Measurements from ENCODE around the gene OCA2. TPM values are rescaled to one million over a fixed set of nuclear protein-coding genes. Genes with fewer than 3 reads are reported as not detected.

The OCA2 gene
- total RNA-seq, 1 experiment from 2014 or later, result 0.57 TPM

DNA sequence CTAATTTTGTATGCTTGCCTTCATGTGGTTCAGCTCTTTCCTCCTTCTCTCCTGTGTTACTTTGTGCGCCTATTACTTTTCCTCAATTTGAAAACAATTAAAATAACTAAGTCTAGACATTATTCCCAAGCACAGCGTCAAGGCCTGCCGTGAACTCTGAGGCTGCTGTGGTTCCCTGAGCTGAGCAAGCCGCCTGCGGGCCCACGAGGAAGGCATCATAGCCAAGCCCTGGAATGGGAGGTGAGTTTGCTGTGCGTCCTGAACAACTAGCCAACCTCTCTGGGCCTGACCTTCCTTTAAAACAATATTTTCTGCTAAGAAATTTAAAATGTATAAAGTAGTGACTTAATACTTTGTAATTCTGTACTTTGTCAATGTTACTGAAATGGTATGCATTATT lies 327.2 kb downstream of the OCA2 start:
- no TSS peak for BruUV-seq (replicated peaks)
- intact Hi-C loops (cut with micrococcal nuclease; ENCODE audit: unreplicated experiment), result no loop called here
- H3K27me3 ChIP-seq (replicated peaks; ENCODE audit: control insufficient read depth, insufficient read depth, low read length), result no peaks in the 10 kb centered on the region
- H3K36me3 ChIP-seq (ENCODE audit: control insufficient read depth, insufficient read depth, low read length), result no peaks in the 10 kb centered on the region
- H3K9me3 Mint-ChIP-seq (ENCODE audit: unreplicated experiment), result peaks cover 36% of the 10 kb centered on the region
- CTCF ChIA-PET, result no interaction called here
- no peaks in the 10 kb centered on the region for H3K36me3 Mint-ChIP-seq (ENCODE audit: insufficient read depth, unreplicated experiment)
- H3K4me3 Mint-ChIP-seq (ENCODE audit: unreplicated experiment), result no peak overlapping the region
- H3K4me3 ChIP-seq (ENCODE audit: low read depth, low read length), result no peak overlapping the region
- POLR2A ChIA-PET, result no interaction called here
- no peak overlapping the region for H3K27ac Mint-ChIP-seq (ENCODE audit: unreplicated experiment)
- TF ChIP-seq, protein P1, sequence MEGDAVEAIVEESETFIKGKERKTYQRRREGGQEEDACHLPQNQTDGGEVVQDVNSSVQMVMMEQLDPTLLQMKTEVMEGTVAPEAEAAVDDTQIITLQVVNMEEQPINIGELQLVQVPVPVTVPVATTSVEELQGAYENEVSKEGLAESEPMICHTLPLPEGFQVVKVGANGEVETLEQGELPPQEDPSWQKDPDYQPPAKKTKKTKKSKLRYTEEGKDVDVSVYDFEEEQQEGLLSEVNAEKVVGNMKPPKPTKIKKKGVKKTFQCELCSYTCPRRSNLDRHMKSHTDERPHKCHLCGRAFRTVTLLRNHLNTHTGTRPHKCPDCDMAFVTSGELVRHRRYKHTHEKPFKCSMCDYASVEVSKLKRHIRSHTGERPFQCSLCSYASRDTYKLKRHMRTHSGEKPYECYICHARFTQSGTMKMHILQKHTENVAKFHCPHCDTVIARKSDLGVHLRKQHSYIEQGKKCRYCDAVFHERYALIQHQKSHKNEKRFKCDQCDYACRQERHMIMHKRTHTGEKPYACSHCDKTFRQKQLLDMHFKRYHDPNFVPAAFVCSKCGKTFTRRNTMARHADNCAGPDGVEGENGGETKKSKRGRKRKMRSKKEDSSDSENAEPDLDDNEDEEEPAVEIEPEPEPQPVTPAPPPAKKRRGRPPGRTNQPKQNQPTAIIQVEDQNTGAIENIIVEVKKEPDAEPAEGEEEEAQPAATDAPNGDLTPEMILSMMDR (IDR thresholded peaks at IDR 0.05; ENCODE audit: insufficient read depth in 1 of 2, low read depth in 1 of 2, low read length in 1 of 2, severe bottlenecking in 1 of 2, unreplicated experiment in 1 of 2), result no peak
- no peaks in the 10 kb centered on the region for H3K4me1 Mint-ChIP-seq (ENCODE audit: low read depth, unreplicated experiment)
- H3K4me1 ChIP-seq, result no peaks in the 10 kb centered on the region
- H3K9me3 ChIP-seq, result peaks cover 3% of the 10 kb centered on the region; the same call in 1 of the 2 replicates
- no peak for DNase-seq
- peaks cover 5% of the 10 kb centered on the region for H3K27me3 Mint-ChIP-seq (ENCODE audit: insufficient read depth, unreplicated experiment)

- no peaks in the 10 kb centered on the region for H3K36me3 Mint-ChIP-seq (ENCODE audit: insufficient read depth, unreplicated experiment)
- no peak overlapping the region for H3K4me3 Mint-ChIP-seq (ENCODE audit: unreplicated experiment)
- peaks cover 5% of the 10 kb centered on the region for H3K27me3 Mint-ChIP-seq (ENCODE audit: insufficient read depth, unreplicated experiment)
- TF ChIP-seq, protein P1 (IDR thresholded peaks at IDR 0.05; ENCODE audit: insufficient read depth in 1 of 2, low read depth in 1 of 2, low read length in 1 of 2, severe bottlenecking in 1 of 2, unreplicated experiment in 1 of 2), result no peak
- H3K36me3 ChIP-seq (ENCODE audit: control insufficient read depth, insufficient read depth, low read length), result no peaks in the 10 kb centered on the region
- H3K9me3 Mint-ChIP-seq (ENCODE audit: unreplicated experiment), result peaks cover 35% of the 10 kb centered on the region
- intact Hi-C loops (cut with micrococcal nuclease; ENCODE audit: unreplicated experiment), result no loop called here
- H3K9me3 ChIP-seq, result peaks cover 3% of the 10 kb centered on the region; the same call in 1 of the 2 replicates
- H3K4me3 ChIP-seq (ENCODE audit: low read depth, low read length), result no peak overlapping the region
- no peaks in the 10 kb centered on the region for H3K4me1 Mint-ChIP-seq (ENCODE audit: low read depth, unreplicated experiment)
- no TSS peak for BruUV-seq (replicated peaks)
- H3K4me1 ChIP-seq, result no peaks in the 10 kb centered on the region
- ChIA-PET POLR2A (no interaction called here), CTCF (no interaction called here)
- DNase-seq, result no peak
- no peak overlapping the region for H3K27ac Mint-ChIP-seq (ENCODE audit: unreplicated experiment)
- H3K27me3 ChIP-seq (replicated peaks; ENCODE audit: control insufficient read depth, insufficient read depth, low read length), result no peaks in the 10 kb centered on the region
Measured at GRCh38 chr15:27770769-27771554, 328.2 kb downstream of the OCA2 start.

- Histone ChIP-seq H3K4me1 (no peaks in the 10 kb centered on the region), H3K36me3 (ENCODE audit: control insufficient read depth, insufficient read depth, low read length) (no peaks in the 10 kb centered on the region), H3K9me3 (peaks cover 3% of the 10 kb centered on the region; the same call in 1 of the 2 replicates), H3K27me3 (replicated peaks; ENCODE audit: control insufficient read depth, insufficient read depth, low read length) (no peaks in the 10 kb centered on the region), H3K4me3 (ENCODE audit: low read depth, low read length) (no peak overlapping the region)
- Mint-ChIP-seq H3K4me3 (ENCODE audit: unreplicated experiment) (no peak overlapping the region), H3K4me1 (ENCODE audit: low read depth, unreplicated experiment) (no peaks in the 10 kb centered on the region), H3K36me3 (ENCODE audit: insufficient read depth, unreplicated experiment) (no peaks in the 10 kb centered on the region), H3K27ac (ENCODE audit: unreplicated experiment) (no peak overlapping the region), H3K27me3 (ENCODE audit: insufficient read depth, unreplicated experiment) (peaks cover 5% of the 10 kb centered on the region), H3K9me3 (ENCODE audit: unreplicated experiment) (peaks cover 29% of the 10 kb centered on the region)
- TF ChIP-seq, protein P1 (IDR thresholded peaks at IDR 0.05; ENCODE audit: insufficient read depth in 1 of 2, low read depth in 1 of 2, low read length in 1 of 2, severe bottlenecking in 1 of 2, unreplicated experiment in 1 of 2), result no peak
- CTCF ChIA-PET, result no interaction called here
- no TSS peak for BruUV-seq (replicated peaks)
- no peak for DNase-seq
- intact Hi-C loops (cut with micrococcal nuclease; ENCODE audit: unreplicated experiment), result no loop called here
- POLR2A ChIA-PET, result no interaction called here
Measured at GRCh38 chr15:27770086-27770607, 329.0 kb downstream of the OCA2 start.

All from Caco-2 (cell line).